Measurements from ENCODE around the gene FAM20C. TPM values are rescaled to one million over a fixed set of nuclear protein-coding genes. Genes with fewer than 3 reads are reported as not detected.

FAM20C gene
- total RNA-seq, 1 donor from 2014 or later: 1.3 TPM

- FAIRE-seq (no peak), DNase-seq (ENCODE audit: low read depth) (peak; percentile 5)
- no peak overlapping the region for H3K4me3 ChIP-seq (ENCODE audit: low read depth, low read length)
- no peak for TF ChIP-seq CTCF (IDR thresholded peaks at IDR 0.05; ENCODE audit: insufficient read depth, low read length, severe bottlenecking)
- H3K27me3 ChIP-seq (ENCODE audit: control insufficient read depth, insufficient read depth, low read length): no peaks in the 10 kb centered on the region
- no peaks in the 10 kb centered on the region for H3K36me3 ChIP-seq (ENCODE audit: control insufficient read depth, insufficient read depth, low read length)
Measured at GRCh38 chr7:234051-234707, 41.8 kb downstream of the FAM20C start.

GRCh38 chr7:234708-235553, 42.6 kb downstream of the FAM20C start:
- DNase-seq (ENCODE audit: low read depth): peak; percentile 27
- no peak for FAIRE-seq
- no peak overlapping the region for H3K4me3 ChIP-seq (ENCODE audit: low read depth, low read length)
- no peak for TF ChIP-seq CTCF (IDR thresholded peaks at IDR 0.05; ENCODE audit: insufficient read depth, low read length, severe bottlenecking)
- no peaks in the 10 kb centered on the region for H3K36me3 ChIP-seq (ENCODE audit: control insufficient read depth, insufficient read depth, low read length)
- H3K27me3 ChIP-seq (ENCODE audit: control insufficient read depth, insufficient read depth, low read length): no peaks in the 10 kb centered on the region

GRCh38 chr7:235576-236395, 43.4 kb downstream of the FAM20C start:
- no peak for TF ChIP-seq CTCF (IDR thresholded peaks at IDR 0.05; ENCODE audit: insufficient read depth, low read length, severe bottlenecking)
- DNase-seq (ENCODE audit: low read depth) (no peak), FAIRE-seq (no peak)
- H3K36me3 ChIP-seq (ENCODE audit: control insufficient read depth, insufficient read depth, low read length): no peaks in the 10 kb centered on the region
- no peak overlapping the region for H3K4me3 ChIP-seq (ENCODE audit: low read depth, low read length)
- H3K27me3 ChIP-seq (ENCODE audit: control insufficient read depth, insufficient read depth, low read length): no peaks in the 10 kb centered on the region

GRCh38 chr7:236967-237366, 44.6 kb downstream of the FAM20C start:
- Histone ChIP-seq H3K27me3 (ENCODE audit: control insufficient read depth, insufficient read depth, low read length) (no peaks in the 10 kb centered on the region), H3K36me3 (ENCODE audit: control insufficient read depth, insufficient read depth, low read length) (no peaks in the 10 kb centered on the region), H3K4me3 (ENCODE audit: low read depth, low read length) (no peak overlapping the region)
- FAIRE-seq (no peak), DNase-seq (ENCODE audit: low read depth) (no peak)
- TF ChIP-seq CTCF (IDR thresholded peaks at IDR 0.05; ENCODE audit: insufficient read depth, low read length, severe bottlenecking): no peak

GRCh38 chr7:237385-237784, 45.0 kb downstream of the FAM20C start:
- H3K4me3 ChIP-seq (ENCODE audit: low read depth, low read length): no peak overlapping the region
- FAIRE-seq: no peak
- no peak for DNase-seq (ENCODE audit: low read depth)
- no peak for TF ChIP-seq CTCF (IDR thresholded peaks at IDR 0.05; ENCODE audit: insufficient read depth, low read length, severe bottlenecking)
- no peaks in the 10 kb centered on the region for H3K36me3 ChIP-seq (ENCODE audit: control insufficient read depth, insufficient read depth, low read length)
- H3K27me3 ChIP-seq (ENCODE audit: control insufficient read depth, insufficient read depth, low read length): no peaks in the 10 kb centered on the region
